NCI-H1105 treated with DMSO at 0.1 percent for 48 hours (cell line): ENCODE measurements around the gene FREM1.
A peak's percentile ranks its signal among the peaks of the same experiment; 100 is the strongest.

ENCODE experiments used
- DNase-seq: peaks from one replicate; lab custom pipeline; 2025; lab: John Stamatoyannopoulos, UW

Gene FREM1

DNA sequence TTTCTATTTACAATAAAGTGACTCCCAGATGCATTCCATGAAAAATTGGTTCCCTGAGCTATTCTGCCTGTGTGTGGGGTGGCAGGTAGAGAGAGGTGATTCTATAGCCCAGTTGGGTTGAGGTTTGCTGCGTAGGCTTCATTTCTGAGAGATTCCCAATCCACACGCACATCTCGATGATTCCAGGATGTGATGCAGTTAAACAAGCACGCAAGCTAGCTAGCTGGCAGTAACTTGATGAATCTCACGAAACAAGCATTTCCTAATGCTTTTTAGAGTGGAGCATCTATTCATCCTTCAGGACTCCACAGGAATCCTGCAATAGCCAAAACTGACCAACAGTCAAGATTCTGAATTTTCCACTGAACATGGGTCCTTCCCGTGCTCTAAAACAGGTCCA lies 143.9 kb downstream of the FREM1 start:
- DNase-seq, result no peak

GRCh38 chr9:14761584-14761983 lies 148.6 kb downstream of the FREM1 start:
- no peak for DNase-seq

DNA sequence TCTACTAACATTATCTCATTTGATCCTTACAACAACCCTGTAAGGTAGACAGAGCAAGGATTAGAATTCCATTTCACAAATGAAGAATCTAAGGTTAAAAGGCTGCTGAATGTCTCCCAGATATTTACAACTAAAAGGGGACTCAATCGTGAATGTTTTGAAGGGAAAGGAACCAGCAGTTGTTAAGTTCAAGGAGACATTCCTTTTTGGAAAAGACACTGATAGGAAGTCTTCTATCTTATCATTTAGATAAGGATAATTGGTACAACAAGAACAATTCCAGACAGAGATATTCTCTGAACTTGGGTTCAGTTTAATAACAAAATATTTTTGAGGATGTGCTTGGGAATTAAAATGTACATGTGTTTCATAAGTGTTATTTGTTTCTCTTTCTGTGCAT lies 150.2 kb downstream of the FREM1 start:
- DNase-seq, result no peak

DNA sequence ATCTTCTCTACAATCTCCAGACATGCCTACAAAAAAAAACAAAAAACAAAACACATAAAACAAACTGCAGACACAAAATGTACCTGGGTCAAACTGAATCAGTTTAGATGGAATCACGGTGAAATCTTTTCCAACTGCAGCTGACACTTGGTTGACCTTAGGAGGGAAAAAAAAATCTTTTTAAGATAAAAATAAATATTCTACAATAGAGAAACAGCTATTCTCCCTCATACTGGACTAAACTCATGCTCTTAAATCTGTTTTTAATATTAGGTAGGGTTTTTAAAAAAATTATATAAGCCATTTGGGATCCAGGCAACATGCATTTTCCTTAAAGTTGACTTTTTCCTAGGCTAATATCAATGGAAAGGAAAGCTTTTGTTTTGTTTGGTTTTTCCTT lies 153.9 kb downstream of the FREM1 start:
- no peak for DNase-seq

DNA sequence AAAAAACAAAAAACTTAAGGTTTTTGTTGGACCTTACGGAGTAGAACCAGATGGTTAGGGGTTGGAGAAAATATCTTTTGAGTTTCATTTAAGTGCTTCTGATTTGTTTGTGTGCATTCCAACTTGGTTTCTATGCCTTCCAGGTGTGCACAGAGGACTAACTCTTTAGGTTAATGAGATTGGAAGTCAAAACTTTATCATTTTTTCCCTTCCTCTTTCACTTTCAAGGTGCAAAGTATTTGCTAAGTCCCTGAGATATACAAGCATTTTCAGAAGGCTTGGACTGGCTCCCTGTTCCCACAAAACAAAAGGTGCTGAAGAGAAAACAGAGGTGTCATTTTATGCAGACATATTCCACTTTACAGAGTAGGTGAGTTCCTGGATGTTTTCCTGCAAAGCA lies 157.4 kb downstream of the FREM1 start:
- no peak for DNase-seq

GRCh38 chr9:14752271-14752670 lies 158.0 kb downstream of the FREM1 start:
- peak; percentile 71 for DNase-seq

- no peak for DNase-seq
These were observed 159.4 kb downstream of the FREM1 start for GRCh38 chr9:14750821-14751220.

GRCh38 chr9:14749741-14750211 lies 160.5 kb downstream of the FREM1 start:
- peak; percentile 87 for DNase-seq

- no peak for DNase-seq
These were observed 161.9 kb downstream of the FREM1 start for GRCh38 chr9:14748373-14748772.

DNA sequence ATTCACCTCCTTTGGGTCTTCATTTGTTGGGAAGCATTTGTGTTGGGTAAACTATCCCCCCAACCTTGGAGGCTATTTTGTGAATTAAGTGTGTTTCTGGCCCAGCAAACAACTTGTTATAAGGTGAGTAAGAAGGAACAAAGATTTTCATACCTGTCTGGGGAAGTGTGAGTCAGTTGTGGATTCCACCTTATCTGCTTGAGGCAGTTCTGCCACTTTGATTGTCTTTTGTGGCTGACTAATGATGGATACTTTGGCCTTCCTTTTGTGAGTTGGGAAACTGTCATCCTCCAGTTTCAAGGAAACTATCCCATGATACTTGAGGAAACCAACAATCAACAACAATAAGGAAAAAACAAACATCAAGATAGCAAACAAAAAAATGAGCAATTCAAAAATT lies 163.1 kb downstream of the FREM1 start:
- no peak for DNase-seq

DNA sequence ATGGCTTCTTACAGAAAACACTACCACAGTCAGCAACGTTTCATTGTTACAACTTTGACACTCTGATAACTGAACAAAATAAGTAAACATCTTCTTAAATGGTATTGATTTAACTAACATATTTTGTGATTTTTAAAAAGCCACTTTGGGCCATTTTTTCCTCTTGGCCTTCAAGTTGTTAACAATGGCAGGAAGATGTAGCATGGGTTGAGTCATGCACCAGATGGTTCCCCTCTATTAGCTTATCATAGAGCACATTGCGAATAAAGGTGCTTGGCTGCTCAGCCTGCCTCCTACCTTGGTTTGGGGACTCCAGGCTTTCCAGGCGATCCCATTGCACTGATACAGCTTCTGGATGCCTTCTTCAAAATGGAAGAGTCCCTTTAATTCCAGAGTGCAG lies 163.6 kb downstream of the FREM1 start:
- DNase-seq, result no peak

- no peak for DNase-seq
These were observed 165.5 kb downstream of the FREM1 start for GRCh38 chr9:14744768-14745167.

DNA sequence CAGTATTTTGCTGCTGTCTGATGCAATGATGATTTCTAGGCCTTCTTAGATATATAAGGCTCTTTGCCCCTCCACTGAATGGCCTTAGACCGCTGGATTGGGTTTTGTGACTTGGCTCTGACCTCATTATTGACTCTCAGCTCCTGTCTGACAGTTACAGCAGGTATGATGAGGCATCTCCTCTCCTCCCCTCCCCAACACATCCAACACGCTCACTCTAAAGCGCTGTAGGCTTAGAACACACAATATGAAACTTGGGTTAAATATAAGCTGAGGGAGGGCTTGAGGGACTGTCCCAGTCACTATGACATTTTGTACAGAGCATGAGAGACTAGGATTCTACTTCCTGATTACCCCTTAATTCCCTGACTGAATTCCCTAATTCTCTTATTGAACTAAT lies 168.9 kb downstream of the FREM1 start:
- no peak for DNase-seq

DNA sequence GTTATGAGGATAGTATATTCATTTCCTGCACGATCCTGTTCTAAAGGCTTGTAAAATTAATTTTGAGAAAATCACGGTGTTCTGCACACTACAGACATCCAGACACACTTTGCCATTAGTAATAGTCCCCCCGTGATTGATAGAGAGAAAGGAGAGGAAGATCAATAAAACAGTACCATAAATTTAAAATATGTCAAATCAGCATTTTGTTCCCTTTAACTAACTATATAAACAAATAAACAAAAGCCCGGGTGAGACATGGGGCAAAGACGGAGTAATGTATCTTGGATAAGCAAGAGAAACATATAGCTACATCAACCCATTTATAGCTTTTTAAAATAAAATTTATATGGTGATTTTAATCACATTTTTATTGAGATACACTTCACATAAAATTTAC lies 177.1 kb downstream of the FREM1 start:
- no peak for DNase-seq

DNA sequence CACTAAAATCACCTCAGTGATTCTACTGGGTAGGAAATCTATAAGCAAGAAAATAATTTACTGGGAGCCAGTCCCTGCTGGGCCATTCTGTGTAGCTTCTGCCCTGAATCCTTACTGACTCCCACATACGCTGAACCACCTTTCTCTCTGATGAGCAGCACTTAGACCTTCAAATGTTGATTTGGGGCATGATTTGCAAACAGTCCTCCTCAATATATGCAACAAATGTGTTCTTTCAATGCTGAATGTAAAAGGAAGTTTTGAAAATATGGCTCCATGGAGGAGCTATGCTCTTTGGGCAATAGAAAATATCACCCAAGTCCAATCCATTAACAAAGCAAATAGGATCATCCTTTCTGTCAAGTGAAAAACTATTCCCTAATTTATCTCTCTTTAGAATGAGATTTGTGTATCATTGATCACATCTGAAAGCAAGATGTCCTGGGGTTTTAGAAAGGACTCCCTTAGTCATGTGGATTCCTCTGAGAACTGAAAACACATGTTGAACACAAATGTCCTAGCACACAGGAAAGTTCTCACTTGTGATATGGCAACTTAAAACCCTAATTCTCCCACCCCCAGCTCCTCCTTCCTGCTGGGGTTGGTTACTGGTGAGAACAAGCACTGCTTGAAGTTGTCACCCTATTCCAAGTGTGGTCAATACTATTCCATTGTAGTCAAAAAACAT lies 178.8 kb downstream of the FREM1 start:
- DNase-seq, result no peak

DNA sequence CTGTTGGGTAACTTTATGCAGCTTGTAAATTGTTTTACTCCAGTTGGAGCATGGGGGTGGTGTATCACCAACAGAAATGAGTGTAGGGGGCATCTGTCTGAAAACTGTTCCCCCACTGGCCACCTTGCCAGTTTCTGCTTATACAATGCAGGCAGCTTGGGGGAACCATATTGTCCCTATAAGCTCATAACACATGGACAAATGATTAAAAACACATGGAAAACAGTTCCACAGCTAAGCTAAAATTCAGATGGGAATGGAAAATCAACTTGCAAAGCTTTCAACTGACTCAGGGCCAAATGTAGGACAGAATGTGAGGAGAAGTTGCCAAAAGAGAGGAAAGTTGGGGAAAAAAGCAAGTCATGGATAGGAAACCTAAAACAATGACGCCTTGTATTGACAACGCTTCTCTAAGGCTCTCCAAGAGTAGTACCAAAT lies 179.7 kb downstream of the FREM1 start:
- no peak for DNase-seq

DNA sequence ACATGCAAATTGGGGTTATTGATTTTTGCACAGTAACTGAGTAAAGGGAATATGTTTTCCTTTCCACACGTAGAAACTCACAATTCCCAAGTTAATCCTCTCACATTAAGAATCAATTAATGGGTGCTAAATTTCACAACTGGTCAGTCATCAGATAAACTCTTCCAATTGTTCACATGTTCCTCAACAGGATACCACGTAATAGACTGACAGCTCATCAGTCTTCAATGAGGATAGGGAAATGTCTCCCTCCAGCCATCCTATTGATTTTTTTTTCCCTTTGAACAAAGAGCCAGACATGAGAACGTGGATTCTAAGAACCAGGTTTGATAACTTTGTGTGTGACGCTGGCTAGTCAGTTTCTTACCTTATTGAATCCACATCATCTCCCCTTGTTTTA lies 186.9 kb downstream of the FREM1 start:
- DNase-seq, result no peak

DNA sequence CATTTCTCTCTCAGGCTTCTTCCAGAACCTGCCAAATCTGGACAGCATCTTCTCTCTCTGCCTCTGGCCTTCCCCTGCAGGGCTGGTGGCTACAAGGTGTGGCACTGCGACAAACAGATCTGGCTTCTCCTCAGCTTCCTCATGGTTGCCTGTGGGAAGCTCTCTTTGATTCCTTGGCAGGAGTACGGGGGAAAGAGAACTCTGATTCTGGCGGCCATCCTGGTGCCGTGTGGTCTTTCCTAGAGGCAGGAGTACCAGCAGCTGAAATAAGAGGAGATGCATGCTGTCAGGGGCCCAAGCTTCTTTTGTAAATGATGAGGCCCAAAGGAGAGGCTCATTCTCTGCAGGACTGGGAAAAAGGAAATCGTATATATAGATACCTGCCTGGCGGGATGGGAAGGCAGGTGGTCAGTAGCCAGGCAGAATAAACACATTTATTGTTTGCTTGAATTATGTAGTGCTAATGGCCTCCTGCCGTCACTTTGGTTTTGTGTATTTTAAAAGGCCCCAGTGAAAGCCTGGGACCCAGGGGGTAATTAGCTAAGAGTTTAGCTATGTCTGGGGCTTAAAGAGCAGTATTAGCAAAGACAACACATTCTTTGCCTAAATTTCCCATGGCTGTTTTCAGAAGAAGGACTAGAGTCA lies 187.7 kb downstream of the FREM1 start, which contains the start of gene CER1:
Gene CER1 (minus strand): TSS at position 343 of the 645 bp plus-strand sequence. CDS start 61 bp downstream, at position 282.
- DNase-seq, result peak; percentile 76

DNA sequence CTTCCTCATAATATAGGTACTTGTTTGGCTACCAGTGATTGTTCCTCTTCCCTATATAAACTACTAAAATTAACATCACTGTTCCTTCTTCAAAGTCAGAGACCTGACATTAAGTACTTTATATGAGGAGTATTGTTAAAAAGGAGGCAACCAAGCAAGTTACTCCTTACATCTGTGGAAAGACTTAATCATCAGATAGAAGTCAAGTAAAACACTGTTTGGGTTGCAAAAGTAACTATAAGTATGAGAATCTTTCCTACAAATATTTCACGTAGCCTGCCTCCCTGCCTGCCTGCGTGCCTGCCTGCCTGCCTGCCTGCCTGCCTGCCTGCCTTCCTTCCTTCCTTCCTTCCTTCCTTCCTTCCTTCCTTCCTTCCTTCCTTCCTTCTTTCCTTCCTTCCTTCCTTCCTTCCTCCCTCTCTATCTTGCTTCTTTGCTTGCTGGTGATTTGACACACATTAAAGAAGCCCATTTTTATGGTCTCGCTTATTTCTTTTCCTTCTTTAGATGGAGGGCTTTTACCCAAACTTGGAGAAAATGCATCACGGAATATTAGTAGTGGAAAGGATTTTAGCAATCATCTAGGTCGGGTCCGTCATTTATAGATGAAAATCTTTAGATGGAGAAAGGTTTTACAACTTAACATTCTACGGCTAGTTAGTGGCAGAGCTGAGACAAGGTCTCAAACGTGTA lies 190.9 kb downstream of the FREM1 start:
- DNase-seq, result no peak

- DNase-seq, result no peak
These were observed 195.1 kb downstream of the FREM1 start for GRCh38 chr9:14715102-14715501.

- no peak for DNase-seq
These were observed 197.0 kb downstream of the FREM1 start for GRCh38 chr9:14713187-14713767.

GRCh38 chr9:14710804-14711203 lies 199.4 kb downstream of the FREM1 start:
- DNase-seq, result no peak
